Fibroblast of pulmonary artery (primary cell): ENCODE data around the gene ITIH3.
A peak's percentile ranks its signal among the peaks of the same experiment; 100 is the strongest.

Experiments
- DNase-seq: peaks from one replicate; pipeline ENCODE4 v3.0.0-alpha.2; 2010; ENCODE audit warnings: low read depth
- H3K4me3 ChIP-seq: replicated peaks from 2 replicates; pipeline ENCODE4 v1.5.1; 2011; ENCODE audit warnings: low read depth, mild to moderate bottlenecking, control low read depth, low read length, moderate library complexity
- CTCF ChIP-seq: IDR thresholded peaks from 2 replicates; pipeline ENCODE4 v1.5.1; 2011; ENCODE audit warnings: mild to moderate bottlenecking, control low read depth, low read length, inconsistent platforms; ENCODE audit errors: missing control alignments

Gene ITIH3

GRCh38 chr3:52817221-52817620 is 22.6 kb downstream of the ITIH3 start:
- no peak for TF ChIP-seq CTCF
- H3K4me3 ChIP-seq: no peak overlapping the region
- no peak for DNase-seq

- TF ChIP-seq CTCF: no peak
- no peak overlapping the region for H3K4me3 ChIP-seq
- DNase-seq: no peak
Observed at GRCh38 chr3:52817860-52818259, 23.3 kb downstream of the ITIH3 start.

GRCh38 chr3:52819936-52820335 is 25.3 kb downstream of the ITIH3 start:
- DNase-seq: no peak
- no peak for TF ChIP-seq CTCF
- no peak overlapping the region for H3K4me3 ChIP-seq

- peak; percentile 22 for DNase-seq
- peak; percentile 71 for TF ChIP-seq CTCF
Observed at GRCh38 chr3:52820736-52821135, 26.1 kb downstream of the ITIH3 start.

GRCh38 chr3:52822363-52822762 is 27.8 kb downstream of the ITIH3 start:
- no peak overlapping the region for H3K4me3 ChIP-seq
- no peak for TF ChIP-seq CTCF
- DNase-seq: no peak

More at GRCh38 chr3:52820736-52821135, 26.1 kb downstream of the ITIH3 start:
- no peak overlapping the region for H3K4me3 ChIP-seq

GRCh38 chr3:52824037-52824436 is 29.4 kb downstream of the ITIH3 start:
- no peak overlapping the region for H3K4me3 ChIP-seq
- DNase-seq: no peak
- no peak for TF ChIP-seq CTCF

- TF ChIP-seq CTCF: no peak
- DNase-seq: peak; percentile 24
- H3K4me3 ChIP-seq: no peak overlapping the region
Observed at GRCh38 chr3:52827441-52827840, 32.8 kb downstream of the ITIH3 start.
